ENCODE measurements around the gene SOCS1. TPM values are rescaled to one million over a fixed set of nuclear protein-coding genes. Genes with fewer than 3 reads are reported as not detected.

Gene SOCS1
- 10 to 100 TPM; 16.9 to 22.6 TPM for total RNA-seq

DNA sequence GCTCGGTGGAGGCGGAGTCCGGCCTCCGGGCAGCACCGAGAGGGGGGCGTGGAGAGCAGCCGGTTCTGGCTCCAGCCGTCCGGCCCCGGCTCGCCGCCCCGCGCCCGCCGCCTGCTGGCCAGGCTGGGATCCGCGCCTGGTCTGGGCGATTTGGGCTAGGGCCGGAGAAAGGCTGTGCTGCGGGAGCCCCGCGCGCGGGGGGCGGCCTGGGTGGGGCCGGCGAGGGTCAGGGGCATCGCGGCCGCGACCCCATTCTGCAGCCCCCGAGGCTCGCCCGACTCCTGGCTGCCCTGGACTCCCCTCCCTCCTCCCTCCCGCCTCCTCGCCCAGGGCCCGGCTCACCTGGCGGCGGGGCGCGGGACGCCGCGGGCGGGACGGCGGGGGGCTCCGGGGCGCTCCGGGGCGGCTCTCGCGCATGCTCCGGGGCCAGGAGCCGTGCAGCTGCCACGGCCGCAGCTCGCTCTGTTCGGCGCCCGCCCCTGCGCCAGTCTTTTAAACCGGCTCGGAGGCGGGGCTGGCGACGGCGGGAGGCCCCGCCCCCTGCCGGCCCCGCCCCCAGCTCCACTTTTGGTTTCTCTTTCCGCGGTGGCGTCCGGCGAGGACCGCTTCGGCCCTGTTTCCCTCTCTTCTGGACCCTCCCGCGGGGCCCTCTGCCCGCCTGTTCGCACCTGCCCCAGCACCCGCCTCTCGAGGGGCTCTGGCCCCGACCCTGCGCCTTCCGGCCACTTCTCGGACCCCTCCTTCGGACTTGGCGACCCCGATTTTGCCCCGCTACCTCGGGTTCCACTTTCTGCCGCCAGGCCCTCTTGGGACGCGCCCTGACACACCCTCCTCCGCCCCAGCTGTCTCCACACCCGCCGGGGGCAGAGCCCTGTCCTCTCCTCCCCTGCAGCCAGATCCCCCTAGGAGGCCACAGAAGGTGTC, at the start of gene SOCS1:
Gene SOCS1, minus strand, starts transcription at position 468 of the 924 bp plus-strand sequence. CDS start 726 bp downstream, outside the sequence.
- Histone ChIP-seq H3K36me3 (no peaks in the 10 kb centered on the region), H3K27ac (peak within 1 kb of the TSS; percentile 93 to 95), H3K4me3 (peak within 1 kb of the TSS; percentile 87), H3K27me3 (replicated peaks; ENCODE audit: insufficient read depth) (no peaks in the 10 kb centered on the region), H3K4me1 (ENCODE audit: control insufficient read depth in 1 of 2, low read depth in 2 of 2) (peaks cover 13 to 55% of the 10 kb centered on the region in 2 donors), H3K9me3 (no peaks in the 10 kb centered on the region)
- no peak for DNase-seq (ENCODE audit: low spot score)
- peak; percentile 92 for TF ChIP-seq CTCF (IDR thresholded peaks at IDR 0.05)
- ATAC-seq (ENCODE audit: insufficient number of reproducible peaks, low FRiP score, low read depth): peak; percentile 50

- Histone ChIP-seq H3K36me3 (no peaks in the 10 kb centered on the region), H3K4me3 (no peak overlapping the region), H3K4me1 (ENCODE audit: control insufficient read depth in 1 of 2, low read depth in 2 of 2) (no peaks in the 10 kb centered on the region), H3K27me3 (replicated peaks; ENCODE audit: insufficient read depth) (no peaks in the 10 kb centered on the region), H3K9me3 (no peaks in the 10 kb centered on the region), H3K27ac (no peak overlapping the region)
- TF ChIP-seq CTCF (IDR thresholded peaks at IDR 0.05): no peak
- DNase-seq (ENCODE audit: low spot score) (no peak), ATAC-seq (ENCODE audit: insufficient number of reproducible peaks, low FRiP score, low read depth) (no peak)
Observed at GRCh38 chr16:11303405-11304138, 47.6 kb upstream of the SOCS1 start.

GRCh38 chr16:11302977-11303376, 47.0 kb upstream of the SOCS1 start:
- Histone ChIP-seq H3K4me1 (ENCODE audit: control insufficient read depth in 1 of 2, low read depth in 2 of 2) (peaks cover 0 to 3% of the 10 kb centered on the region in 2 donors), H3K9me3 (no peaks in the 10 kb centered on the region), H3K4me3 (no peak overlapping the region), H3K27me3 (replicated peaks; ENCODE audit: insufficient read depth) (no peaks in the 10 kb centered on the region), H3K27ac (no peak overlapping the region), H3K36me3 (no peaks in the 10 kb centered on the region)
- no peak for TF ChIP-seq CTCF (IDR thresholded peaks at IDR 0.05)
- DNase-seq (ENCODE audit: low spot score) (no peak), ATAC-seq (ENCODE audit: insufficient number of reproducible peaks, low FRiP score, low read depth) (no peak)

DNA sequence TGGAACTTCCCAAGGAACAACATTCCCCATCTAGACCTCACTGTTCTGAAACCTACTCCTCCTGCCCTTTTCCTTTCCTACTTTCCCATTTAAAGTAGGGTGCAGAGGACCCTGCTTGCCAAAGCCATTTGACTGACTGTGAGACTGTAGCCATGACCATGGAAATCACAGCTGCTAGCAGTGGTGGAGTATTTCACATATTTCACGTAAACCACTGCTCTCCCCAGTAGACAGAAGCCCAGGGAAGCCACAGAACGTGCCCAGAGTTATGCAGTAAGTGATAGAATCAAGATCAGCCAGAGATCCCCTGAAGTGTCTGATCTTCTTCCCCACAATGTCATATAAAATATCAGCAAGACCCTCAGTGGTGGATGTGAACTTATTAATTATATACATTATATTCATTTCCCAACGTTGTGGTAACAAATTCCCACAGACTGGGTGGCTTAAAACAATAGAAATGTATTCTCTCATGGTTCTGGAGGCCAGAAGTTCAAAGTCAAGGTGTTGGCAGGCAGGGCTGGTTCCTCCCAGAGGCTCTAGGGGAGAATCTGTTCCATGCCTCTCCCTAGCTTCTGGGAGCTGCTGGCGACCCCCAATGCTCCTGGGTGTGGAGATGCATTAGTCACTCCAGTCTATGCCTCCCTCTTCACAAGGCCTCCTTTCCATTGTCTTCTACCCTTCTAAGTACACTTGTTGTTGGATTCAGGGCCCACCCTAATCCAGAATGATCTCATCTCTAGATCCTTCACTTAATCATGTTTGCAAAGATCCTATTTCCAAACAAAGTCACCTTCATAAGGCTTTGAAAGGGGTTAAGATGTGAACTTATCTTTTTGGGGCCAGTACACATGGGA, 45.9 kb upstream of the SOCS1 start:
- no peak for TF ChIP-seq CTCF (IDR thresholded peaks at IDR 0.05)
- H3K4me1 ChIP-seq (ENCODE audit: control insufficient read depth in 1 of 2, low read depth in 2 of 2): peaks cover 5 to 14% of the 10 kb centered on the region in 2 donors
- no peak overlapping the region for H3K27ac ChIP-seq
- ATAC-seq (ENCODE audit: insufficient number of reproducible peaks, low FRiP score, low read depth) (no peak), DNase-seq (ENCODE audit: low spot score) (no peak)
- no peak overlapping the region for H3K4me3 ChIP-seq
- H3K36me3 ChIP-seq: no peaks in the 10 kb centered on the region
- no peaks in the 10 kb centered on the region for H3K27me3 ChIP-seq (replicated peaks; ENCODE audit: insufficient read depth)
- no peaks in the 10 kb centered on the region for H3K9me3 ChIP-seq
